IMR-90 (cell line): ENCODE data around the gene RAB31.

Source experiments
- FOS ChIP-seq: fragments of 150-350 bp; IDR thresholded peaks from 2 replicates; pipeline ENCODE4 v1.6.1; 2016; ENCODE audit warnings: low read depth, low read length
- MXI1 ChIP-seq: IDR thresholded peaks from 2 replicates; pipeline ENCODE4 v1.6.1; 2012; ENCODE audit warnings: low read depth, mild to moderate bottlenecking, low read length, moderate library complexity, borderline replicate concordance
- POLR2A ChIP-seq: IDR thresholded peaks from 2 replicates; pipeline ENCODE4 v1.6.1; 2012; ENCODE audit warnings: mild to moderate bottlenecking, low read depth, low read length
- SMC3 ChIP-seq: fragments of 150-350 bp; IDR thresholded peaks from 2 replicates; pipeline ENCODE4 v1.6.1; 2016; ENCODE audit warnings: low read depth, mild to moderate bottlenecking, antibody characterized with exemption, low read length, moderate library complexity
- TF ChIP-seq, protein P1 (sequence below): conservative IDR thresholded peaks from 2 replicates; pipeline ENCODE4 v1.5.1; 2012; ENCODE audit warnings: mild to moderate bottlenecking, low read depth, low read length, improper control_type of control experiment

DNA sequence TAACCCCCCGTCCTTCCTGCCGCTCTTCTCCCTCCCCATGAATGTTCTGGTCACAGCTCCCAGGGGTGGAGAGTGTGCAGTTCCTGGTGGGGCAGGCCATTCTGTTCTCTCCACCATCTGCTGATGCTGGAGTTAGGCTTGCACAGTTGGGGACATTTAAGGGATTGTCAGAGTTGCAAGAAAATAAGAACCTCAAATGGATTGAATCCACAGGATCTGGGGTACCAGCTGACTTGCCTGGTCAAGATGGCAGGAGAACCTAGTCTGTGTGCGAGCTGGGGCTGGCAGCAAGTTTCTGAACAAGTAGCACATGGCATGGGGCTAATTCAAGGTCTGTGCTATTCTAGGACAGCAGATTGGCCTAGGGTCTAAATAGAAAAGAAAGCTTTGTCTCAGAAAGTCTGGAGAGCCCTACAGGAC lies 116.9 kb downstream of the RAB31 start:
- TF ChIP-seq, protein P1, sequence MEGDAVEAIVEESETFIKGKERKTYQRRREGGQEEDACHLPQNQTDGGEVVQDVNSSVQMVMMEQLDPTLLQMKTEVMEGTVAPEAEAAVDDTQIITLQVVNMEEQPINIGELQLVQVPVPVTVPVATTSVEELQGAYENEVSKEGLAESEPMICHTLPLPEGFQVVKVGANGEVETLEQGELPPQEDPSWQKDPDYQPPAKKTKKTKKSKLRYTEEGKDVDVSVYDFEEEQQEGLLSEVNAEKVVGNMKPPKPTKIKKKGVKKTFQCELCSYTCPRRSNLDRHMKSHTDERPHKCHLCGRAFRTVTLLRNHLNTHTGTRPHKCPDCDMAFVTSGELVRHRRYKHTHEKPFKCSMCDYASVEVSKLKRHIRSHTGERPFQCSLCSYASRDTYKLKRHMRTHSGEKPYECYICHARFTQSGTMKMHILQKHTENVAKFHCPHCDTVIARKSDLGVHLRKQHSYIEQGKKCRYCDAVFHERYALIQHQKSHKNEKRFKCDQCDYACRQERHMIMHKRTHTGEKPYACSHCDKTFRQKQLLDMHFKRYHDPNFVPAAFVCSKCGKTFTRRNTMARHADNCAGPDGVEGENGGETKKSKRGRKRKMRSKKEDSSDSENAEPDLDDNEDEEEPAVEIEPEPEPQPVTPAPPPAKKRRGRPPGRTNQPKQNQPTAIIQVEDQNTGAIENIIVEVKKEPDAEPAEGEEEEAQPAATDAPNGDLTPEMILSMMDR, result no peak
- no peak for TF ChIP-seq MXI1
- TF ChIP-seq POLR2A, result no peak
- no peak for TF ChIP-seq SMC3
- no peak for TF ChIP-seq FOS
